Caki2 (cell line): ENCODE measurements around the gene FAM210B. TPM values are rescaled to one million over a fixed set of nuclear protein-coding genes. Genes with fewer than 3 reads are reported as not detected.
"Not testable (repeated sequence)": the region's sequence is repeated elsewhere in the genome, so short reads cannot be mapped to it uniquely, and the experiment has no call there.

ENCODE experiments used
- DNase-seq: peaks from one replicate; pipeline ENCODE4 v3.0.0-alpha.2; 2015; ENCODE audit warnings: low read depth
- in situ Hi-C: cut with HindIII; loops from 2 replicates; pipeline ENCODE4 v1.10.0; 2016; ENCODE audit warnings: low sequenced_read_pairs, low pct_unique_long_range_greater_than_20kb, mixed read lengths
- total RNA-seq: library from RNA; depleted of rRNA; stranded (reverse); fragments of >200 nt; shearing (Covaris generic); gene quantifications from 2 replicates; pipeline ENCODE4 v1.2.3, GENCODE V29; 2014; ENCODE audit warnings: low replicate concordance; rRNA removed

The FAM210B gene, protein sequence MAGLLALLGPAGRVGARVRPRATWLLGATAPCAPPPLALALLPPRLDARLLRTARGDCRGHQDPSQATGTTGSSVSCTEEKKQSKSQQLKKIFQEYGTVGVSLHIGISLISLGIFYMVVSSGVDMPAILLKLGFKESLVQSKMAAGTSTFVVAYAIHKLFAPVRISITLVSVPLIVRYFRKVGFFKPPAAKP
- 3.2 and 12.8 TPM in 2 replicates for total RNA-seq

DNA sequence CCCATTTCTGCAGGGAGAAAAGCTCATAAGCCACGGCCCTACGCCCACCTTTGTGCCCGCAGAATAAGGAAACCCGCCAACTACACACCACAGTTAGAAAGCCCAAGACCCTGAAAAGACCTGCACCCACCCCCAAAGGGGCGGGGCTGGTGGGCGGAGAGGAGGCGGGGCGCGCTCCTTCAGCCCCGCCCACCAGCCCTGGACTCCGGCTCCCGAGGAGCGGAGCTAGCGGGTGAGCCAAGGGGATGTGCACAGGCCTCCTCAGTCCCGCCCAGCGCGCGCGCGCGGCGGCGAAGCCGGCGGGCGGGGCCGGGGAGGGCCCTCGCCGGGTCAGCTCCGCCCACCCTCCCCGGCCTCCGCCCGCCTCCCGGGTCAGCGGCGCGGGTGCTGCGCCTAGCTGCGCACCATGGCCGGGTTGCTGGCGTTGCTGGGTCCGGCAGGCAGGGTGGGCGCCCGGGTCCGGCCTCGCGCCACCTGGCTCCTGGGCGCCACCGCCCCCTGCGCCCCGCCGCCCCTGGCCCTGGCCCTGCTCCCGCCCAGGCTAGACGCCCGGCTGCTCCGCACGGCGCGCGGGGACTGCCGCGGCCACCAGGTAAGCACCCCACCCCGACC is at the start of gene FAM210B:
Gene FAM210B, plus strand, starts transcription at position 375 of the 612 bp plus-strand sequence. Its CDS starts 32 bp downstream, at position 407.
- in situ Hi-C loops = no loop called here
- DNase-seq = peak; percentile 86

DNA sequence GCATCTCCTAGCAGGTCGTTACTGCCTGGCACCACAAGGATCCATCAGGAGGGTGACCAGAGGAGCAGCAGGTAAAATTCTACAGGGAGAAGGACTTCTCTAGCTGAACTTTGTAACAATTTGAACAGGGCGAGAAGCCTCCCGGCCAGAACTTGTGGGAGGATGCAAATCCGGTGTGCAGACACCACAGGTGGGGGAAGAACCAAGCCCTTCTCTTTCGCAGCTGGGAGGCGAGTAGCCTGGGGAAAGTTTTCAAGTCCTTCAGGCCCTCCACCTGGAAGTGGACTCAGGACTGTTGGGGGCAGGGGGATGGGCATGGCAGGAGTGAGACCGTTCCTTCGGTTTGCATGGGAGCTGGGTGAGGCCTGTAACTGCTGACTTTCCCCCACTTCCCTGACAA is 42.7 kb upstream of the FAM210B start:
- in situ Hi-C loops = no loop called here
- no peak for DNase-seq

DNA sequence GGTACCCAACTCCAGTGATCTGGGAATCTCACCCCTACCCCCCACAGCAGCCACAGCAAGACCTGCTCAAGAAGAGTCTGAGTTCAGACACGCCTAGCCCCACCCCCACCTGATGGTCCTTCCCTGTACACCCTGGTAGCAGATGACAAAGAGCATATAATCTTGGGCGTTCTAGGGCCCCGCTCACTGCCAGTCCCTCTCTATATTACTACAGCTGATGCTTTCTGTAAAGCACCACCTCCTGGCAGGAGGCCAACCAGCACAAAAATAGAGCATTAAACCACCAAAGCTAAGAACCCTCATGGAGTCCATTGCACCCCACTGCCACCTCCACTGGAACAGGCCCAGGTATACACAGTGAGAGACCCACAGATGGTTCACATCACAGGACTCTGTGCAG is 42.3 kb upstream of the FAM210B start:
- DNase-seq = no peak

DNA sequence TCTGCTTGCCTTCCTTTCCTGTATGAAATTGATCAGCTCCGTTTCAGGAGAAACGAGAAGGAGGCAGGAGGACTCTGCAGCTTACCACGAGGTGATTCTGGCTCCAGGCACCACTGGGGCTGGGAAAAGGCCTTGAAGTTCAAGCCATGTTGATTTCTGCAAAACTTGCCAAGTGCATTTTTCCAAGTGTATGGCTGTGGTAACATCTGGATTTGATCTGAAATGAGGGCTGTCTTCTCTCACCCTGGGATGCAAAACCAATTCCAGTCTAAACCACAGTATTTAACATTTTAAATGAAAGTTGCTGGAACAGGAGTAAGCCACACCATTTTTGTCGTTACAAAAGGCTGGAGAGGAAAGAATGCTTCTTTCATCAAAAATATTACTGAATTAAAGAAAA is 36.1 kb upstream of the FAM210B start:
- no peak for DNase-seq
- in situ Hi-C loops = no loop called here

More for the DNA sequence above, 42.3 kb upstream of the FAM210B start:
- in situ Hi-C loops = no loop called here

DNA sequence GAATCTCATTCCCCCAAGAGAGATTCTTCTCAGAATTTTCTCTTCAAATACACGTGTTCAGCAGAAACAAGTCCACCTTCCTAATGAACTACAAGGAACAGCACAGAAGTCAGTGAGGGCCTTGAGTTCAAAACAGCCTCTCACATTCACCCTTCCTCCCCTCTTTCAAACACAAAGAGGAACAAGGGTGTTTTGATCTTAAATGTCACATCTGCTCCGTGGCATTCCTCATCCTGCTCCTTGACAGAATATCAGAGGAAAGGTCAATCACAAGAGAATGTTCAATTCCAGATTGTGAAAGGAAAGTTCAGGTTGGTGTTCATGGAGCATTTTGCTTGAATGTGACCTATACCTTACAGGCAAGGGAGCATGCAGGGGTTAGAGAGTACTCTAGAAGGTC is 35.6 kb upstream of the FAM210B start:
- in situ Hi-C loops = no loop called here
- no peak for DNase-seq

DNA sequence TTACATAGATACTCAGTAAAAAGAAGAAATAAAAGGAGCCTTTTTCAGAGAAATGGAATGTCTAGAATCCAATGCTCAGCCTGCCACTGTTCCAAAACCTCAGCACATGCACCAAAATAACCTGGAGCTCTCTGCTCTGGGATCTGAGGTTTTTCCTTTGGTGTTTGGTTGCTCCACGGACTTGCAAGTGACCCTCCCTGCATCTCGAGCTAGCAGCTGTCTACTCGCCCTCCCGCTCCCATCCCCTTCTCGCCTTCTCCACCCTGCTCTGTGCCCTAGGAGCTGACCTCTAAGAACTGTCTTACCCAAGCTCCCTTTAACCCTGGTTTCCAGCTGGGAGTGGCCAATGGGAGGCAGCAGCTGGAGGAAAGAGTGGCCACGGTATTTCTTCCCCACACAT is 35.1 kb upstream of the FAM210B start:
- in situ Hi-C loops = no loop called here
- DNase-seq = no peak

DNA sequence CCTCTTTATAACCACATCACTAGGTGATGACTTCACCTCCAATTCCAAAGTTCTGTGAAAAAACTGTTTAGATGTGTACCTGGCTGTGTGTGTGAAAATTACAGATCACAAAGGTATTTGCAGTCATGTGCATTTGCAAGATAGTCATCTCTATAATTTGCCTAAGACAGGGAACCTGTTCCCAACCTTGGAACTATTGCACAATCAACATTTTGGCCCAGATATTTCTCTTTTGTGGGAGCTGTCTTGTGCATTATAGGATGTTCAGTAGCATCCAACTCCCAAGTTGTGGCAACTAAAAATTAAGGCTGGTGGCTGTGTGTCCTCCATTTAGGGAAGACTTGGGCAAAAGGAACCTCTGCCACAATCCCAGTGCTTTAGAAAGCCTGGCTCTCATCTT is 34.0 kb upstream of the FAM210B start:
- DNase-seq = no peak
- in situ Hi-C loops = no loop called here

DNA sequence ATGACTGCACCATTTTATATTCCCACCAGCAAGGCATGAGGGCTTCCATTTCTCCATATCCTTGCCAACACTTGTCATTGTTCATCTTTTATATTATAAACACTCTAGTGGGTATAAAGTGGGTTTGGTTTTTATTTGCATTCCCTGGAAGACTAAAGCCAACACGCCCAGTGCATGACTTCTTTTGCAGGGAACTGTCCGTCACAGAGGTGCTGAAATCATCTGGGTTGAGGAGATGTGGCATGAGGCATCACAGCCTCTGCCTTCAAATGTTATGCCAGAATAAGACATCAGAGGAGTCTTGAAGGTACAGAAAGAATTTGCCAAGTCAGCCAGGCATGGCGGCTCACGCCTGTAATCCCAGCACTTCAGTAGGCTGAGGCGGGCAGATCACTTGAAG is 29.9 kb upstream of the FAM210B start:
- in situ Hi-C loops = no loop called here
- peak; percentile 21 for DNase-seq

DNA sequence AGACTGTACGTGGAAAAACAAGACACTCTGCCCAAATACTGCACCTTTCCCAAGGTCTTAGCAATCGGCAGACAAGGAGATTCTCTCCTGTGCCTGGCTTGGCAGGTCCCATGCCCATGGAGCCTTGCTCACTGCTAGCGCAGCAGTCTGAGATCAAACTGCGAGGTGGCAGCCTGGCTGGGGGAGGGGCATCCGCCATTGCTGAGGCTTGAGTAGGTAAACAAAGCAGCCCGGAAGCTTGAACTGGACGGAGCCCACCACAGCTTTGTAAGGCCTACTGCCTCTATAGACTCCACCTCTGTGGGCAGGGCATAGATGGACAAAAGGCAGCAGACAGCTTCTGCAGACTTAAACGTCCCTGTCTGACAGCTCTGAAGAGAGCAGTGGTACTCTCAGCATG is 22.1 kb upstream of the FAM210B start:
- DNase-seq, in situ Hi-C loops: not testable (repeated sequence)

DNA sequence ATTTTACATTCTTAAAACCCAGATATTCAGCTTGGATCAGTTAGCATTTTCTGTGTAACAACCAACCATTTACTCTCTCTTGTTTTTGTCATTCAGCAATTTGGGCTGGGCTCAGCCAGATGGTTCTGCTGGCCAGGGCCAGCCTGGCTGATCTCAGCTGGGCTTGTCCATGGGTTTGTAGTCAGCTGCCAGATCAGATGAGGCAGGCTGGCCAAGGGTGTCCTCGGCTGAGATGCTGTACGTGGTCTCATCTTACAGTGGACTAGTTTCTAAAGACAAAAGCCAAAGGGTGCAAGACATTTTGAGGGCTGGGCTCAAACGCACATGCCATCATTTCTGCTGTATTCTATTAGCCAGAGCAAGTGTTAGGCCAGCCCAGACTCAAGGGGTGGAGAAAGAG is 16.0 kb upstream of the FAM210B start:
- in situ Hi-C loops = no loop called here
- no peak for DNase-seq

DNA sequence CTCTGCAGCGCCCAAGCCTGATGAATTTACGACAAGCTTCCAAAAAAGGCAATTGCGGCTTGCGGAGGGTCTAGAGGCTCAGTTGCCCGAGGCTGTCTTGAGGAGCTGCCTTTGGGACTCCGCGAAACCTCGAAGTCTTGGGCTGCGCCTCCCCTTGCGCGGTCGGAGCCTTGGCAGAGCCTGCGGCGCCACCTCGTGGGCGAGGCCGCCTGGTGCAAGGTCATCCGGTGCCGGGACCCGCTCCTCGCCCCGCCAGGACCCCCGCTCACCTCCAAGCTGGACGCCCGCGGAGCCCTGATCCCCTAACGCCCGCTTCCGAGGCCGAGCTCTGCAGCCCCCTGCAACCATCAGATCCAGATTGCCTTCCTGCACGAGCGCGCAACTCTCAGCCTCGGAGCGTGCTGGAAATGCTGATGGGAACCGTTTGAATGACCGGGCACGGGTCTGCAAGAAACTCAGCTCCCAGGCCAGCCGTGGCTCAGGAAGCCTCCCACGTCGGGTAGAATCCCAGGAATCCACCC is 14.9 kb upstream of the FAM210B start:
- no peak for DNase-seq
- in situ Hi-C loops = no loop called here

DNA sequence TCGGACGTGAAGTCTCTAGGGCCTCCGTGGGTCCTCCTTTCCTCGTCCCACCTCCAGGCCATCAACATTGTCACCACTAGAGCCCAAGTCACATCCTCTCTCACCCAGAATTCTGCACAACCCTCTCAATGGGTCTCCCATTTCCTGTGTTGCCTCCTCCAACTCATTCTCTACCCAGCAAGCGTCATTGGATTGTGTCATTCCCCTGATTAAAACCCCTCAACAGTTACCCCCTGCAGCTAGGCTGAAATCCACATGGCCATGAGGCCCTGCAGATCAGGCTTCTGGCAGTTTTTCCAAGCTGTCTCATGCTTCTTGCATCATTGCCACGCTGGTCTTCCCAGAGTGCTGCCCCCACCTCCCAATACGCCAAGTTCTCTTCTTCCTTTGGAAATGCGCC is 12.9 kb upstream of the FAM210B start:
- no peak for DNase-seq
- in situ Hi-C loops = no loop called here

DNA sequence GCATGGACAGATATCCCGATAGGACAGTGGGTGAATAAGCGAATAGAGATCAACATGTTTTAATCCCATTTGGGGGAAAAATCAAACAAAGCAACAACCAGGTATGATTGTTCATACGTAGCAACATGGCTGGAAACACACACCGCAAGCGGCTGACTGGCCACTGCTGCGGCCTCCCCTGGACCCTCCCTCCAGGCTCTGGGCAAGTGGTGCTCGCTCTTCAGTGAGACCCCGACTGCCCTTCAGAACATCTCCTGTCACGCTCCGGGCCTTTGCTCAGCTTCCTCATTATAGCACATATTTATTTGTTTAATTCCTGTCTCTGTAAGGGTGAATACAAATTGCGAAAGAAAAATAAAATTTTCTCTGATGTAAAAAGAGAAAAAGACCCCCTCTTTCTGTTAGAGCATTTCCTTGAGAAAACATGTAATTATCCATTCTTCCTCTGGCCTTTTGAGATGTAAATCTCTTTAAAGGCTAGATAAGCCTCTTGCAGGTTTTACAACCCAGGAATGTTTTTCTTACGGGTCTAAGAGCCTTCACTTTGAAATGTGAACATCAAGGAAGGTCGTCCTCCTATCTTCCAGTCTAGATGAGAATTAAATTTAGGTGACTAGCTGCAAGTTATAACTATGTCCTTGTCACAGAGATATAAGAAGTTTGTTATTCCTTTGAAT is 11.0 kb upstream of the FAM210B start:
- in situ Hi-C loops = no loop called here
- no peak for DNase-seq

DNA sequence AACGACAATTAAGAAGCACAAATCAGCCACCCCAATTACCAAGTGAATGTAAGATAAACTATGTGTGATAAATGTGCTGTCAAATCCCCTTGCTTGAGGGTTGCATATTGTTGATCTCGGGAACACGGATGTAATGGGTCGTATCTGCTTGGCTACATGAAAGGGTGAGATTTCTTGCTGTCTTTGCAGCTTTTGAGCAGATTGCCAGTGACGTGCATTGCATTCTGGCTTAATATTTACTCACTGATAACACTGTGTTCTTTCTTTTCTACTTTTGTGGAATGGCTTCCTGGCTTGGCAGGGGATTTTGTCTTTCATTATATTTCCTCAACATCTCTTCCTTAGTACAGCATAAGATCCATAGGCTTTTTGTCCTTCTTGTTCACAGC is 10.5 kb upstream of the FAM210B start:
- no peak for DNase-seq
- in situ Hi-C loops = no loop called here

DNA sequence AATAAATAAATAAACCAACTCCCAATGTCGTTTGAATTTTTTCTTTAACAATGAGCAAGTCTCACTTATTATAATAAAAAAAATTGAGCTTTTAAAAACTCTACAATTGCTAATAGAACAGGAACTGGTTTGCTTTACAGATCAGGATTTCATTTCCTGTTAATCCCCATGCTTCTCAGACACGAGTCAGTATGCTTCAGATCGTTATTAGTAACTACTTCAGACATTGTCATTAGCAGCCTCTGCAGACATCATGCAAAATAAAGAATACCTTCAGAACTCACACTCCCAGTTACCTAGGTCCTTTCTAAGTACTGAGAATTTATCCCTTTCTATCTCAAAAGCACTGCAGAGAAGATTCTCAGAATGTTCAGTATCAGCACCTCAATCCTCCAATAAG is 10.0 kb upstream of the FAM210B start:
- in situ Hi-C loops = no loop called here
- no peak for DNase-seq

DNA sequence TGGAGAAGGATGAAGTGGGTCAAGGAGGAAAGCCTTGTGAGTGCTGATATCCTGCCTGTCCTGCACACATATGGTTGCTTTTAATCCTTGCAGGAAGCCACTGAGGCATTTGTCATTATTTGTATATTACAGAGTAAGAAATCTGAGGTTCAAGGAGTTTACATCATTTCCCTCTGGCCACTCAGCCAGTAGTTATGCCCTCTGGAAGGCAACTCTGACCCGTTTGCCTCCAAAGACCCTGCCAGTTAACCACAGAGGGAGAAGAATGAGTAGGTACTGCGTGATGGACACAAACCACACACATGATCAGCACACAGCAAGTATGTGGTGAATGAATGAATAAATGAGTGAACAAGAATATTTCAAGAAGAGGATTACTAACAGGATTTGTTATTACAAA is 7.9 kb upstream of the FAM210B start:
- in situ Hi-C loops = no loop called here
- DNase-seq = no peak

DNA sequence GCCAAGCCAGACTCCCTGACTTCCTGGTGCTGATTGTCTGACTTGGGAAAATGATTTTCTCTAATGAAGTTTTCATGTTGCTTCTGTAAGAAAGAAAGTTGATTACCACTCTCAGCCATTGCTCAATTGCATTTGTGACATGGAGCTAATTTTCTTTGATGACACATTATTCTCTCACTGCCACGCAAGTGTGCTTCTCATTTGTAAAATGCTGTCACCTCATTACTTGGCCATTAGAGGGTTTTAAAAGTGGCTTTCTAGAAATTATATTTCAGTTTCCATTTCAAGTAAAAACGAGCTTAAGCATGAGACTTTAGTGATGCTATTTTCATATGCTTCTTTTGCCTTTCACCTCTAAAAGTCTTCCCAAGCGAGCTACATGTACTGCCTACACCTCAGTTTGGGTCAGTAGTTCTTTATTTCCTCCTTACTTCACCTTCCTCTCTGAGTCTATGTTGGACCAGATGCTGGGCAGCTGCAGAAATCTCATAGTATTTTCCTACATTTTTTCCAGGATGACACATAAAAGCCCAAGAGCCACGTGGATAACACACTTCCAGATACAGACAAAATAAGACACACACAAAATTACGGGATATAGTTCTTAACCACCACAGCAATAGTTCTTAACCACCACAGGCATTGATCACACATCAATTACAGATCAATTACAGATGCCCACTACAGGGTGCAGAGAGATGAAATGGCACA is 6.3 kb upstream of the FAM210B start:
- in situ Hi-C loops = no loop called here
- no peak for DNase-seq

DNA sequence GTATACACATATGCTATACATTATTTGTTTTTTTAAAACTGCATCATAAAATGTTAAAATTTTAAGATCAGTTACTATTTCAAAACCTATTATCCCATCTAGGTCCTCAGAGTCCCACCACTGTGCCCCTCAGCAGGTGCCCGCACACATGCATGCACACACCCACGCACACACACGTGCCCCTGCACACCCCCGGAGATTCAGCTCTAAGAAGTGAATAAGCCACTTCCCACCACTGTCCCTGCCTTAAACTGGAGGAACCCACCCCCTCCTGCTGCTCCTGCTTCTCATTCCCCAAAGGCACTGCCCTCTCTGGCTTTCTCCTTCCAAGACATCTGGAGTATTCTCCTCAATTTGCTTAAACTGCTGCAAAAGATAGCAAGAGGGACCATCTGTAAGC is 5.4 kb upstream of the FAM210B start:
- no peak for DNase-seq
- in situ Hi-C loops = no loop called here

DNA sequence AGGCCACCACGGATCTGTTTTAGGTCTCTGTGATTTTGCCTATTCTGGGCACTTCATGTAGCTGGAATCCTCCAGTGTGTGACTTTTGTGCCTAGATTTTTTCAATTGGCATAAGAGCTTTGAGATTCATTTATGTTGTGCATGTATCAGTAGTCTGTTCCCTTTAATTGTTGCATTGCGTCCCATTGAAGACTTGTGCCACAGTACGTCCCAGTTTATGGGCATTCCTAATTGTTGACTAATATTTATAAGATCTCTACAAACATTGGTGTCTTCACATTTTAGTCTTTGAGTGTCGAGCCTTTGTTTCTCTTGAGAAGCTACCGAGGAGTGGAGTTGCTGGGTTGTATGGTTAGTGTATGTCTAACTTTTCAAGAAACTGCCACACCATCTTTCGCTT is 704 bp upstream of the FAM210B start:
- in situ Hi-C loops = no loop called here
- DNase-seq = no peak
